GM18498 (cell line): ENCODE data around the gene TMOD4.

Source experiments
- ATAC-seq: cut with Tn5 transposase; IDR thresholded peaks from one replicate; pipeline ENCODE4 v1.9.1; 2021; ENCODE audit warnings: mild to moderate bottlenecking, moderate library complexity; ENCODE audit not compliant: unreplicated experiment

The TMOD4 gene

GRCh38 chr1:151176514-151177045 lies 799 bp upstream of the TMOD4 start:
- no peak for ATAC-seq

- no peak for ATAC-seq
Observed at GRCh38 chr1:151175041-151175741, 590 bp downstream of the TMOD4 start.

- no peak for ATAC-seq
Observed at GRCh38 chr1:151171190-151171589, 4.6 kb downstream of the TMOD4 start.

- no peak for ATAC-seq
Observed at GRCh38 chr1:151167116-151167515, 8.7 kb downstream of the TMOD4 start.

- no peak for ATAC-seq
Observed at GRCh38 chr1:151166505-151166956, 9.2 kb downstream of the TMOD4 start.

DNA sequence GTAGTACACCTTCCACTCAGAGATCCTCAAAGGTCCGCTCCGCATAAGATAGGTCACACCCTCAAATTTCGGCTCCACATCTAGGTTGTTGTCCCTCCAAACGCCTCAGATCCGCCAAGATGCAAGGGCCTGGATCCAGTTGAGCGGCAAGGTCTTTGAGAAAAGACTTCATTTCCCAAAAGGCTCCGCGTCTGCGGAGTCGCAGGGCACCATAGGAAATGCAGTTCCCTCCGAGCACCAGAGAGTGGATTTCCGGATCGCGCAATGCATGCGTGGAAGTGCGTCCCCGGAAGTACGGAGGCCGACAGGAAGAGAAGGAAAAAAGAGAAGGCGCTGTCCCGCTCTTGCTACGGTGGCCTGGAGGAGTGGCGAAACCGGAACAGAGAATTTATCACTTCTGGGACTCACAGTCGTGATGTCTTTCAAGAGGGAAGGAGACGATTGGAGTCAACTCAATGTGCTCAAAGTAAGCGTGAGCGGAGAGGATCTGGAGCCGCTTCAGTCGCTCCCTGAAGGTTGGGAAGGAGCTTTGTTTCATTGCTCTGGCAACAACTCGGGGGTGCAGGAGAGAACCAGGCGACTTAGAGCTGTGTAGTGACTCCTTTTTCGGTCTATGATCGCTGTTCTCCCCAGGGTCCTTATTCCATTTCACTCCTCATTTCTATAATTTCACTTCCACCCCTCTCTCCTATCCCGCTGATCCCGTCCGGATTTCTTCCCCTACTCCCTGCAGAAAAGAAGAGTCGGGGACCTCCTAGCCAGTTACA lies 9.9 kb downstream of the TMOD4 start, which contains the start of the genes LYSMD1 and SCNM1:
Gene LYSMD1 (minus strand): TSS at position 165 of the 767 bp plus-strand sequence. CDS start 644 bp downstream, outside the sequence.
Gene SCNM1 (plus strand): TSS at position 407 of the 767 bp plus-strand sequence. CDS start 9 bp downstream, at position 416.
- ATAC-seq: peak; percentile 91

DNA sequence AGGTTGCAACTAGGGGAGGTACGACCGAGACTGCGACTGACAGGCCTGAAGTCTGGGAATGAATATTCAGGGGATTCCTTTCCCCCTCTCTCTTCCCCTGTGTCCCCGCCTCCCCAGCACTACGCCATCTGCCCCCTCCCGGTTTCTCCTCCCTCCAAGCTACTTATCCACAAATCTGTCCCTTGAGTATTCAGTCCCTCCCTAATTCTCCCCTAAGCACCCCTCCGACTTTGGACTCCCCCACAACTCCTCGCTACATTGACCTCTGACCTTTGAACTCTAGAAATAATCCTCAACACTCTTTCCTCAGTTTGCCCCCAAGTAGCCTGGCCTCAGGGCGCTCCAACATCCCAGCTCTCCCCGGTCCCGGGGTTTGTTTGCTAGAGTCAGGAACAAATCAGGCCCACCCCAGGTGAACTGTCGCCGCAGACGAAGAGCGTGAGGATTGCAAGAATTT lies 10.5 kb downstream of the TMOD4 start:
- ATAC-seq: no peak

GRCh38 chr1:151164732-151165280 lies 11.0 kb downstream of the TMOD4 start:
- no peak for ATAC-seq

GRCh38 chr1:151159373-151159772 lies 16.4 kb downstream of the TMOD4 start:
- ATAC-seq: no peak

- no peak for ATAC-seq
Observed at GRCh38 chr1:151158751-151159251, 17.0 kb downstream of the TMOD4 start.

- ATAC-seq: no peak
Observed at GRCh38 chr1:151158326-151158725, 17.5 kb downstream of the TMOD4 start.

- no peak for ATAC-seq
Observed at GRCh38 chr1:151157067-151157531, 18.7 kb downstream of the TMOD4 start.

DNA sequence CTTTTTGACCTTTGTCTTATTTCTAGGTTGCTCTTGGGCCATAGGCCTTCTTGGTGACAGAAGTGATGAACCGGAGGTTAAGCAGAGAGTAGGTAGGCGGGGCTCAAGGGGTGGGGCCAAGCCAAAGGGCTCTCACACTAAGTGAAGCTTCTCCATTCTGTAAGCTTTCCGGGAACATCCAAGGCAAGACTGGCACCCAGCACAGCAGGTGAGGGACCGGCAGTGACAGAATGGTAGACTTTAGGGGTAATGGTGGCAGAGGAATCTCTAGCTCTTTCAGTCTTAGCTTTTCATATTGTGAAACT lies 19.3 kb downstream of the TMOD4 start, which contains the start of gene TNFAIP8L2:
Gene TNFAIP8L2 (plus strand): TSS at position 135 of the 305 bp plus-strand sequence. CDS start 2,049 bp downstream, outside the sequence.
- ATAC-seq: peak; percentile 81

GRCh38 chr1:151147665-151148064 lies 28.1 kb downstream of the TMOD4 start:
- ATAC-seq: no peak

GRCh38 chr1:151147132-151147503 lies 28.7 kb downstream of the TMOD4 start:
- ATAC-seq: no peak

DNA sequence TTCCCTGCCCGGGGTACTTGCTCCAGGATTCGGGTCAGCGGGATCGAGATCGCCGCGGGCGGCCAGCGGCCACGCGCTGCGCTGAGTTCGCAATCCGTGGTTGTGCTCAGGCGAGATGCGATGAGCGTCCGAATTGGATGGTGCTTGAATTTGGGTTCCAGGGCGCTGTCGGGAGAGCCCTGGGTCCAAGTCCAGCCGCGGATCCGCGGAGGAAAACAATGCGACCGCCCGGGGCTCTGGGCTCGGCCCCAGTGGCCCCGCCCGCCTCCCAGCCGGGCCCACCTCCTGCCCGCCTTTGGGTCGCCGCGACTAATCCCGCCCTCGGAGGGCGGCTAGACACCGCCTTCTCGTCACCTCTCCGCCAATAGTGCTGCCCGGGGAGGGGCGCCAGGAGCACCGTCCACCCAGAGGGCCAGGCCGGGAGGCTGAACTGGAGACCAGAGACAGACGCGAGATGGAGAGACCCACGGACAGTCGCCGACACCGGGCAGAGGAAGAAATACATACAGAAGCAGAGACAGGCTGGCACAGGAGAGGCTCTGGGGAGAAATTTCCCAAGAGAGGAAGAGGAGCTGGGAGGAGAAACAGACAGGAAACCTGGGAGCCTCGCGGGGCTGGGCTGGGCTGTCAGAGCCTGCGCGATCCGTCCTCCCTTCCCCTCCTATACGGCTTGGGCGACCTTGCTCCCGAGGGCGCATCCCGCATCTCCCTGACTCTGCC lies 29.2 kb downstream of the TMOD4 start, which contains the start of gene SEMA6C:
Gene SEMA6C (minus strand): TSS at position 220 of the 720 bp plus-strand sequence. CDS start 4,010 bp downstream, outside the sequence.
- peak; percentile 99 for ATAC-seq

DNA sequence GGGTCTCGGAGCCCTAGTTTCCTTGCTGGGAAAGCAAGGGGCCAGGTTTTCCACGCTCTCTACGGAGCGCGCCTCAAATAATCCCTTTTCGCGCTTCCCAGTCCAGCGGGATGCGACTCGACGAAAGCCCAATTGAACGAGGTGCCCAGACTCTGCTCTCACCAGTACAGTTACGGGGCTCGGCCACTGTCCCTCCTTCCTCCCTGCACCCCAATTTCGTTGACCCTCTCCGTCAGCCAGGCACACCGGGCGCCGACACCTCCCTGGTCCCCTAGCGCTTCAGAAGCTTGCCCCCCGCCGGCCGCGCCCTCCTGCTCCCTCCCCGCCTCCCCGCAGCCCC lies 29.7 kb downstream of the TMOD4 start:
- peak; percentile 5 for ATAC-seq

- no peak for ATAC-seq
Observed at GRCh38 chr1:151145304-151146071, 30.3 kb downstream of the TMOD4 start.

GRCh38 chr1:151144474-151145303 lies 31.1 kb downstream of the TMOD4 start:
- no peak for ATAC-seq
